Colon (tissue), 2 donors: ENCODE measurements around the gene GTF2A1.
"Not testable (repeated sequence)": the region's sequence is repeated elsewhere in the genome, so short reads cannot be mapped to it uniquely, and the experiment has no call there.

Experiments used
- FAIRE-seq: peaks from 2 replicates; lab custom pipeline; 2012; peaks lifted over from hg19 to GRCh38; lab: Jason Lieb, UNC
- donor health status: control.
- donor health status: control.

The GTF2A1 gene

GRCh38 chr14:81220830-81221578 is at the start of gene GTF2A1:
GTF2A1 (minus strand) TSS chr14:81220959; CDS start chr14:81220518, 441 bp downstream.
- FAIRE-seq = no peak

GRCh38 chr14:81269979-81270375 is 49.2 kb upstream of the GTF2A1 start:
- no peak for FAIRE-seq

GRCh38 chr14:81269100-81269978 is 48.6 kb upstream of the GTF2A1 start:
- peak; percentile 78 for FAIRE-seq

- no peak for FAIRE-seq
Observed at GRCh38 chr14:81268016-81268416, 47.3 kb upstream of the GTF2A1 start.

GRCh38 chr14:81265636-81266169 is 44.9 kb upstream of the GTF2A1 start:
- no peak for FAIRE-seq

- no peak for FAIRE-seq
Observed at GRCh38 chr14:81264671-81265070, 43.9 kb upstream of the GTF2A1 start.

- FAIRE-seq = no peak
Observed at GRCh38 chr14:81263777-81264410, 43.1 kb upstream of the GTF2A1 start.

GRCh38 chr14:81261176-81261575 is 40.4 kb upstream of the GTF2A1 start:
- FAIRE-seq = no peak

GRCh38 chr14:81260732-81261131 is 40.0 kb upstream of the GTF2A1 start:
- FAIRE-seq = no peak

- FAIRE-seq = no peak
Observed at GRCh38 chr14:81256289-81256960, 35.7 kb upstream of the GTF2A1 start.

- FAIRE-seq = no peak
Observed at GRCh38 chr14:81252278-81252677, 31.5 kb upstream of the GTF2A1 start.

GRCh38 chr14:81247271-81247766 is 26.6 kb upstream of the GTF2A1 start:
- no peak for FAIRE-seq

GRCh38 chr14:81246461-81247270 is 25.9 kb upstream of the GTF2A1 start:
- no peak for FAIRE-seq

- FAIRE-seq = no peak
Observed at GRCh38 chr14:81245771-81246170, 25.0 kb upstream of the GTF2A1 start.

GRCh38 chr14:81244431-81244830 is 23.7 kb upstream of the GTF2A1 start:
- FAIRE-seq = not testable (repeated sequence)

- no peak for FAIRE-seq
Observed at GRCh38 chr14:81243499-81243898, 22.7 kb upstream of the GTF2A1 start.

GRCh38 chr14:81236849-81237248 is 16.1 kb upstream of the GTF2A1 start:
- FAIRE-seq = not testable (repeated sequence)

GRCh38 chr14:81236138-81236537 is 15.4 kb upstream of the GTF2A1 start:
- FAIRE-seq = no peak

- no peak for FAIRE-seq
Observed at GRCh38 chr14:81235096-81235495, 14.3 kb upstream of the GTF2A1 start.

GRCh38 chr14:81234278-81234677 is 13.5 kb upstream of the GTF2A1 start:
- no peak for FAIRE-seq

- no peak for FAIRE-seq
Observed at GRCh38 chr14:81233615-81234014, 12.9 kb upstream of the GTF2A1 start.
